GM23338 (cell line): ENCODE data around the gene SULT1A4.
"Not testable (repeated sequence)": the region's sequence is repeated elsewhere in the genome, so short reads cannot be mapped to it uniquely, and the experiment has no call there.

Experiments used
- CTCF ChIP-seq, 2 experiments: fragments of 200-600 bp in 1 of 2; sonication (generic) in 1 of 2; conservative IDR thresholded peaks; 2 replicates each; pipeline versions ENCODE4 v1.5.1 to v1.6.1; 2016 to 2017; ENCODE audit warnings: antibody characterized with exemption in 2 of 2, low read depth in 2 of 2, mild to moderate bottlenecking in 2 of 2, moderate library complexity in 1 of 2
- ETS1 ChIP-seq: IDR thresholded peaks from 2 replicates; pipeline ENCODE4 v1.6.1; 2016; ENCODE audit warnings: antibody characterized with exemption
- EZH2 ChIP-seq: fragments of 200-600 bp; sonication (generic); IDR thresholded peaks from one replicate; pipeline ENCODE4 v1.8.0; 2017; ENCODE audit warnings: antibody characterized with exemption, mild to moderate bottlenecking, low read depth; ENCODE audit not compliant: unreplicated experiment
- EZH2phosphoT487 ChIP-seq: fragments of 200-600 bp; sonication (generic); IDR thresholded peaks from one replicate; pipeline ENCODE4 v1.8.1; 2018; ENCODE audit warnings: antibody characterized with exemption; ENCODE audit not compliant: unreplicated experiment

- TF ChIP-seq CTCF (conservative IDR thresholded peaks at IDR 0.05; ENCODE audit: low read depth in 2 of 2); EZH2phosphoT487; EZH2; ETS1: not testable (repeated sequence)
These were observed 6.0 kb upstream of the SULT1A4 start for GRCh38 chr16:29453754-29454153.
